NOMO-1 (cell line): ENCODE data around the gene WDR48.

Experiments used
- DNase-seq, 2 experiments: peaks; one replicate each; lab custom pipeline; 2025; ENCODE audit not compliant: unreplicated experiment in 2 of 2; lab: John Stamatoyannopoulos, UW

WDR48 gene

GRCh38 chr3:39137991-39138803 lies 86.4 kb downstream of the WDR48 start:
- no peak for DNase-seq

DNA sequence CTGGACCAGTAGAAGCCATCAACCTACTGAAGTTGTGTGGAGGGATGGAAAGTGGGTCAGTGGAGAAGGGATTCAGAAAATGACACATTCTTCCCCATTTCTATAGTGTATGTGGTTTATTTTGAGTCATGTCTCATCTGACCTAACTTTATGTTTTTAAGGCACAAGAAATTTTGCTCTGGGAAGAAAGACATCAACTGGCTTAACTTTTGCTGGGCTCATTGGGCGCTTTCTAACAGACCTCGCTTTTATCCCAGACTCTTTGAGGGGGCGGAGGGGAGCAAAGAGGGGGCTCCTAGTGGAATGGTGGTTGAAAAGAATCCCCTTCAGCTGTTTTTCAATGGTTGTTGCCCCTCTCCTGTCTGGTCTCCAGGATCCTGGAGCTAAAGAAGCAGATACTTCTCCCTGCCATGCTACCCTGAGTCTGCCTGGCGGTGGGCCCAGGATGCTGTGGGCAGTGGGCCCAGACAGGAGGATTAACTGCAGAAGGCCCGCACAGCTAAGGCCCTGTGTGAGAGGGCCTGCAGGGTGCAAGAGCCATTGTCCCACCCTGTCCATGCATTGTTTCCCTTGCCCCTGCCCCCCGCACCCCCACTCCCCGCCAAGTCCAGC lies 87.1 kb downstream of the WDR48 start:
- no peak for DNase-seq

- no peak for DNase-seq
Observed at GRCh38 chr3:39139442-39139841, 87.6 kb downstream of the WDR48 start.

DNA sequence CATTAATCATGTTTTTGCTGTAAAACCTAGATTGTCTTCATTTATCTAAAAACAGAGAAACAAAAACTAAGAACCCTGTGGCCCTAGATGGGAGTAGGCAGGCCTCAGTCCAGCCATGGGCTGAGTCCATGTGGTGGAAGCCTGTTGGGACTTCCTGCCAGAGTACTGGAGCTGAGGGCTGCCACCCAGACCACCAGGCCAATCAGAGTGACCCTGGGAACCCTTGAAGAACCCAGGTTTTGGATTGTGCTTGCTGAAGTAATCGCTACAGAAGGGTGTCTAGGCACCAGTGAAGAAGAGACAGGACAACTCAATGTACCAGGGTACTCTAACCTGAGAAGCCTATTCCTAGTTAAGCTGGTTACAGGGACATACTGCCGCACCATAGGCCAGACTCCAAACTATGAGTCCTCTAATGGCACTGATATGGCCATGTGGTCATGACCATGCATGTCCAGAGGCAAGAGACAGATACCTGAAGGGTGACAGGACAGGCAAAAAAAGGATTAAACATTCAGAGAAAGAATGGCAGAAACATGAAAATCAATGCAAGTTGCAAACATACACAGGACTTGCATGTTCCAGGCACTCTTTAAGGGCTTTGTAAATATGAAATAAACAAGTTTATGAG lies 88.6 kb downstream of the WDR48 start:
- DNase-seq, result no peak

GRCh38 chr3:39141171-39141995 lies 89.6 kb downstream of the WDR48 start:
- DNase-seq, result peak; percentile 11 to 33

DNA sequence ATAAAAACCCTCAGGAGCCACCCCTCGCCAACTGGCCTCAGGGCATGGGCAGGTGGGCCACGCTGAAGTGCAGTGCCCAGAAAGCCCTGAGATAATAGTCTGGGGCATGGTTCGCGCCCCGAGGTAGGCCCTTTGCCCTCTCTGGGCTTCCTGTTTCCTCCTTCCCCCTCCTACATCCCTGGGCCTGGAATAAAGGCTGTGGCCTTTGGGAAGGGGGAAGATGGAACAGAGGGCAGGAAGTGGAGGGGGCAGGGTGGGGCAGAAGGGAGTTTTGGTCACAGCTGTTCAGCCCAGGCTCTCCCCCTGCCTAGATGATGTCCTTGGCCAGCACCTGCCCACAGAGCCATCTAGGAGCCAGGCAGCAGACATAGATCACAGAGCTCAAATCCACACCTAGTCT lies 90.3 kb downstream of the WDR48 start:
- no peak for DNase-seq

DNA sequence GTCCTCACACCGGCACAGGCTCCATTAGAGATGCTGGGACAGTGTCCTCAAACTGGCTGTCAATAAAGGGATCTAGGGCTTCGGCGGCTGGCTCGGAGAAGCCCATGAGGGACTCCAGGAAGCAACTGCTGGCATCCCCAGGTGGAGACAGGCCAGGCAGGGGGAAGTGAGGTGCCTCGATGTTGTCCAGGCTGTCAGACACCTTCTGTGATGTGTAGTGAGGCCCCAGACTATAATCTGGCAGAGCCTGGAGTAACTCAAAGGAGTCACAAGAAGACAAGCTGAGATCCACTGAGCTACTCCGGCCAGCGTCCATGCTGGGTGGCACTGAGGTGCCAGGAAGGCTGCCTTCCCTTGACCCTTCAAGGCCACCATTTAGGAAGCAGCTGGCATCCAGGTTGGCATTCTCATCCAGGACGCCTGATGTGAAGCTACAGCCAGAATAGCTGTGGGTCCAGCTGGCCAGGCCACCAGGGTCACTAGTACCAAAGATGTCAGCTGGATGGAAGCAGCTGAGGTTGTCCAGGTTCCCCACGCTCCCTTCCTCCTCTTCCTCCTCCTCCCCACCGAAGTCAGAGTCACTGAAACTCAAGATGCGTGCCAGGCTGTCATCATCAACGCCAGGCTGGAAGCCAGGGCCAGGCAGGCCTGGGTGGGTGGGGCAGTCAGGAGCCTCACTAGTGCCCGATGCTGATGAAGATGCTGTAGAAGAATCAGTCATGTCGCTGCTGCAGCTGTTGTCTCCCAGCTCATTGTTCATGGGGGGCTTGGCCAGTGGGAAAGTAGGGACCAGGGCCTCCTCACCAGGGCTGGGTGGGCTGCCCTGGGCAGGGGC lies 91.5 kb downstream of the WDR48 start:
- DNase-seq, result no peak

DNA sequence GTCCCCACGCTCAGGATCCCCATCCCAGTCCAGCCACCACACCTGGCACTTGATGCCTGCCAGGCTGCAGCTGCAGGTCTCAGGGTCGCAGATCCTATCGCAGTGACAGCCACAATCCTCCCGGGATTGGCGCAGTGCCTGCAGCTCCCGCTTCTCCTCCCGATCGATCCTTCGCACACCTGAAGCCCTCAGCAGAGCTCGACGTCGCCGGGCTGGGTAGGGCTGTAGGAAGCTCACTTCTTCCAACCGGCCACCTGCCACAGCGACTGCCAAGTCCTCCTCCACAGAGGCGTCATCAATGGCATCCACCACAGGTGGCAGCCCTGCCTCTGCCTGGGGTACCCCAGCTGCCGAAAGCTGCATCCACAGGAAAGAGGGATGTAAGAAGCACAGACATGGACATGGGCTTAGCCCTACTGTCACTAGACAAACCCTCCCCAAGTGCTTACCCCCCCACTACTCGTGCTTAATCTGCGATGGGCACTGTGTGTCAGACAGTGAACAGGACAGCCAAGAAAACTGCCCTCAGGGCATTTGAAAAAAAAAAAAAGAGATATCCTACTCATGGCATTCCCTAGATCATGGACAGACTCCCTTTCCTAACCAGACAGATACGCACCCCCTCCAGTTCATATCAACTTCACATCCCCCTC lies 92.4 kb downstream of the WDR48 start:
- no peak for DNase-seq

GRCh38 chr3:39144748-39145380 lies 93.0 kb downstream of the WDR48 start:
- DNase-seq, result no peak

- peak; percentile 23 to 56 for DNase-seq
Observed at GRCh38 chr3:39146083-39146501, 94.3 kb downstream of the WDR48 start.
